H1 (cell line): ENCODE data around the gene MYL5. TPM values are rescaled to one million over a fixed set of nuclear protein-coding genes. Genes with fewer than 3 reads are reported as not detected.
A peak's percentile ranks its signal among the peaks of the same experiment; 100 is the strongest.

Source experiments
- CTCF ChIA-PET: fragments of 300-600 bp; sonication (Branson Sonifier 250); formaldehyde crosslinking; loops from one replicate; lab custom pipeline; 2021; ENCODE audit not compliant: partially characterized antibody; lab: Charles Lee
- POLR2A ChIA-PET: fragments of 300-600 bp; sonication (Branson Sonifier 250); formaldehyde crosslinking; loops from one replicate; lab custom pipeline; 2021; ENCODE audit warnings: inconsistent platforms; ENCODE audit not compliant: partially characterized antibody; lab: Charles Lee
- DNase-seq, 2 experiments: peaks; one replicate each; pipeline versions ENCODE4 v3.0.0 to v3.0.0-alpha.2; 2010 to 2022; ENCODE audit warnings: low spot score in 2 of 2, low read depth in 1 of 2, mixed read lengths in 1 of 2
- FAIRE-seq: peaks from 2 replicates; lab custom pipeline; 2011; peaks lifted over from hg19 to GRCh38; lab: Jason Lieb, UNC
- H2AFZ ChIP-seq: 2 replicates; pipeline ENCODE4 v1.8.1; 2012; ENCODE audit warnings: low read length, inconsistent platforms
- H2AK5ac ChIP-seq: 2 replicates; pipeline ENCODE4 v1.6.1; 2013; ENCODE audit warnings: low read depth, low read length
- H2BK120ac ChIP-seq: replicated peaks from 2 replicates; pipeline ENCODE3; 2013; ENCODE audit warnings: low read depth, low read length, inconsistent platforms
- H2BK12ac ChIP-seq: 2 replicates; pipeline ENCODE4 v1.6.1; 2013; ENCODE audit warnings: low read depth, low read length
- H2BK15ac ChIP-seq: 2 replicates; pipeline ENCODE4 v1.6.1; 2013; ENCODE audit warnings: low read length
- H2BK20ac ChIP-seq: 2 replicates; pipeline ENCODE4 v1.6.1; 2013; ENCODE audit warnings: low read length
- H2BK5ac ChIP-seq: 2 replicates; pipeline ENCODE4 v1.6.1; 2013; ENCODE audit warnings: low read depth, low read length
- H3K14ac ChIP-seq: 2 replicates; pipeline ENCODE4 v1.6.1; 2013; ENCODE audit warnings: inconsistent platforms; ENCODE audit not compliant: insufficient read length
- H3K18ac ChIP-seq: 2 replicates; pipeline ENCODE4 v1.6.1; 2013; ENCODE audit warnings: low read length; ENCODE audit errors: extremely low read depth
- H3K23ac ChIP-seq: 2 replicates; pipeline ENCODE4 v1.6.1; 2013; ENCODE audit warnings: inconsistent platforms; ENCODE audit not compliant: insufficient read length
- H3K23me2 ChIP-seq: 2 replicates; pipeline ENCODE4 v1.6.1; 2013; ENCODE audit warnings: low read depth, low read length
- H3K27ac ChIP-seq: 2 replicates; pipeline ENCODE4 v1.6.1; 2011; ENCODE audit warnings: low read depth, low read length, inconsistent platforms
- H3K27me3 ChIP-seq, 4 experiments: replicated peaks in 1 of 4; 1 replicate in 1 of 4; 2 replicates in 3 of 4; pipeline versions ENCODE4 v1.6.1 to v1.8.1; 2011 to 2013; ENCODE audit warnings: low read length in 3 of 4, mild to moderate bottlenecking in 3 of 4, inconsistent platforms in 2 of 4, mixed read lengths in 2 of 4, moderate library complexity in 1 of 4; ENCODE audit not compliant: control insufficient read depth in 3 of 4, insufficient read depth in 3 of 4; ENCODE audit errors: extremely low read depth in 1 of 4
- H3K36me3 ChIP-seq, 4 experiments: 2 replicates each; pipeline versions ENCODE4 v1.6.1 to v1.8.1; 2011 to 2013; ENCODE audit warnings: mild to moderate bottlenecking in 4 of 4, low read length in 3 of 4, moderate library complexity in 2 of 4, control low read depth in 1 of 4, inconsistent platforms in 1 of 4; ENCODE audit not compliant: insufficient read depth in 4 of 4, control insufficient read depth in 2 of 4
- H3K4ac ChIP-seq: replicated peaks from 2 replicates; pipeline ENCODE3; 2013; ENCODE audit warnings: low read length, low read depth, mixed read lengths, inconsistent platforms; ENCODE audit not compliant: insufficient read length
- H3K4me1 ChIP-seq, 4 experiments: replicated peaks in 1 of 4; 1 replicate in 1 of 4; 2 replicates in 3 of 4; pipeline versions ENCODE4 v1.6.1 to v1.8.1; 2011 to 2013; ENCODE audit warnings: low read length in 3 of 4, inconsistent platforms in 2 of 4, mixed read lengths in 1 of 4; ENCODE audit not compliant: insufficient read depth in 4 of 4, control insufficient read depth in 3 of 4
- H3K4me2 ChIP-seq, 2 experiments: 2 replicates each; pipeline versions ENCODE4 v1.6.1 to v1.8.1; 2011 to 2013; ENCODE audit warnings: low read depth in 2 of 2, low read length in 2 of 2, control low read depth in 1 of 2, inconsistent platforms in 1 of 2, mild to moderate bottlenecking in 1 of 2; ENCODE audit not compliant: insufficient read depth in 1 of 2
- H3K4me3 ChIP-seq, 4 experiments: fragments of 200-600, 300-600 bp in 1 of 4; sonication (generic), shearing (Covaris generic), sonication (Bioruptor Twin) in 1 of 4; 2 replicates each; pipeline versions ENCODE4 v1.5.1 to v1.8.1; 2011 to 2016; ENCODE audit warnings: low read length in 4 of 4, low read depth in 3 of 4, control low read depth in 2 of 4, inconsistent platforms in 2 of 4, mild to moderate bottlenecking in 2 of 4, mixed read lengths in 1 of 4, moderate library complexity in 1 of 4; ENCODE audit not compliant: insufficient read depth in 2 of 4; ENCODE audit errors: extremely low read depth in 1 of 4
- H3K56ac ChIP-seq: replicated peaks from 2 replicates; pipeline ENCODE3; 2013; ENCODE audit warnings: low read depth, mild to moderate bottlenecking, mixed read lengths, low read length, inconsistent platforms; ENCODE audit not compliant: insufficient read length
- H3K79me1 ChIP-seq: 2 replicates; pipeline ENCODE4 v1.6.1; 2013; ENCODE audit warnings: low read depth, low read length, control low read depth
- H3K79me2 ChIP-seq, 2 experiments: 2 replicates each; pipeline versions ENCODE4 v1.6.1 to v1.8.1; 2012 to 2013; ENCODE audit warnings: low read length in 2 of 2, mild to moderate bottlenecking in 2 of 2, inconsistent platforms in 1 of 2; ENCODE audit not compliant: insufficient read depth in 2 of 2, control insufficient read depth in 1 of 2
- H3K9ac ChIP-seq, 4 experiments: replicated peaks in 1 of 4; 1 replicate in 1 of 4; 2 replicates in 3 of 4; pipeline versions ENCODE4 v1.6.1 to v1.8.1; 2011 to 2013; ENCODE audit warnings: low read depth in 3 of 4, low read length in 3 of 4, control low read depth in 2 of 4, mild to moderate bottlenecking in 2 of 4, moderate library complexity in 2 of 4, inconsistent platforms in 1 of 4; ENCODE audit errors: extremely low read depth in 1 of 4
- H3K9me3 ChIP-seq, 2 experiments: 2 replicates each; pipeline versions ENCODE4 v1.6.1 to v1.8.1; 2012 to 2013; ENCODE audit warnings: mild to moderate bottlenecking in 2 of 2, moderate library complexity in 2 of 2, control low read depth in 1 of 2, inconsistent platforms in 1 of 2, low read depth in 1 of 2, low read length in 1 of 2, mixed read lengths in 1 of 2; ENCODE audit not compliant: insufficient read depth in 2 of 2
- H4K20me1 ChIP-seq, 2 experiments: replicated peaks in 1 of 2; 2 replicates each; pipeline versions ENCODE3 to v1.8.1; 2011 to 2013; ENCODE audit warnings: inconsistent platforms in 2 of 2, low read length in 2 of 2, mild to moderate bottlenecking in 1 of 2; ENCODE audit not compliant: insufficient read depth in 2 of 2, control insufficient read depth in 1 of 2
- H4K5ac ChIP-seq: 2 replicates; pipeline ENCODE4 v1.6.1; 2013; ENCODE audit warnings: low read length, low read depth, mixed read lengths, inconsistent platforms; ENCODE audit not compliant: insufficient read length
- H4K8ac ChIP-seq: 2 replicates; pipeline ENCODE4 v1.8.0; 2013; ENCODE audit warnings: mild to moderate bottlenecking, moderate library complexity, low read length, inconsistent platforms; ENCODE audit not compliant: insufficient read depth; ENCODE audit errors: extremely low read depth
- H4K91ac ChIP-seq: replicated peaks from 2 replicates; pipeline ENCODE3; 2013; ENCODE audit warnings: low read length, mixed read lengths, inconsistent platforms; ENCODE audit not compliant: insufficient read length
- ASH2L ChIP-seq: fragments of 200-600, 300-600 bp; sonication (generic); IDR thresholded peaks from one replicate; pipeline ENCODE4 v1.7.1; 2017; ENCODE audit warnings: low read length
- BRCA1 ChIP-seq: IDR thresholded peaks from 2 replicates; pipeline ENCODE4 v1.6.1; 2012; ENCODE audit warnings: low read depth, low read length, improper control_type of control experiment
- CBX5 ChIP-seq: fragments of 300-800, 300-1000 bp; sonication (generic); IDR thresholded peaks from 2 replicates; pipeline ENCODE4 v1.7.1; 2016; ENCODE audit warnings: antibody characterized with exemption, low read length, low read depth
- CHD1 ChIP-seq: IDR thresholded peaks from 2 replicates; pipeline ENCODE4 v1.6.1; 2012; ENCODE audit warnings: low read depth, low read length, improper control_type of control experiment
- CHD2 ChIP-seq: IDR thresholded peaks from 2 replicates; pipeline ENCODE4 v1.6.1; 2012; ENCODE audit warnings: low read length, improper control_type of control experiment
- CTBP2 ChIP-seq: IDR thresholded peaks from 2 replicates; pipeline ENCODE4 v1.7.0; 2011; ENCODE audit warnings: borderline replicate concordance, mild to moderate bottlenecking, moderate library complexity, mixed read lengths, low read length; ENCODE audit not compliant: insufficient read depth, insufficient read length
- HDAC6 ChIP-seq: IDR thresholded peaks from one replicate; pipeline ENCODE4 v1.7.1; 2012; ENCODE audit warnings: low read depth, mild to moderate bottlenecking, inconsistent platforms, low read length, moderate library complexity
- JUN ChIP-seq: IDR thresholded peaks from 2 replicates; pipeline ENCODE4 v1.6.1; 2011; ENCODE audit warnings: low read depth, mild to moderate bottlenecking, improper control_type of control experiment, low read length
- JUND ChIP-seq: IDR thresholded peaks from 2 replicates; pipeline ENCODE4 v1.6.1; 2011; ENCODE audit warnings: mild to moderate bottlenecking, improper control_type of control experiment, low read length
- NANOG ChIP-seq: IDR thresholded peaks from 2 replicates; pipeline ENCODE4 v1.6.1; 2011; ENCODE audit warnings: low read length, low read depth, mild to moderate bottlenecking, inconsistent platforms; ENCODE audit not compliant: insufficient read depth, poor library complexity, severe bottlenecking
- NRF1 ChIP-seq: IDR thresholded peaks from 2 replicates; pipeline ENCODE4 v1.6.1; 2011; ENCODE audit warnings: mild to moderate bottlenecking, low read depth, low read length, improper control_type of control experiment
- SP4 ChIP-seq: IDR thresholded peaks from 2 replicates; pipeline ENCODE4 v1.6.1; 2012; ENCODE audit warnings: low read length, inconsistent platforms
- SRF ChIP-seq: IDR thresholded peaks from 2 replicates; pipeline ENCODE4 v1.6.1; 2011; ENCODE audit warnings: mild to moderate bottlenecking, low read depth, low read length, moderate library complexity
- WGBS, 2 experiments: shearing (Covaris generic) in 1 of 2; methylation state at CpG; one replicate each; pipeline versions ENCODE4 v1.1.6 to v1.1.7; 2013 to 2015; ENCODE audit warnings: low lambda C conversion rate in 2 of 2, mixed read lengths in 2 of 2, inconsistent platforms in 1 of 2, low coverage in 1 of 2, missing lambda C conversion rate in 1 of 2; ENCODE audit not compliant: insufficient replicate concordance in 2 of 2, insufficient coverage in 1 of 2, insufficient read length in 1 of 2; ENCODE audit errors: extremely low coverage in 1 of 2, missing lambda C conversion rate in 1 of 2; 5-methylcytosine and 5-hydroxymethylcytosine counted together
- polyA plus RNA-seq, 7 experiments: library from polyadenylated mRNA; depleted of rRNA in 3 of 7; stranded (reverse) in 5 of 7; unstranded in 2 of 7; fragments of >200 nt in 5 of 7; fragments of 200-250 nt in 2 of 7; gene quantifications; 1 replicate in 5 of 7; 2 replicates in 1 of 7; 4 replicates in 1 of 7; pipeline versions ENCODE4 v1.2.1 to v1.2.3, GENCODE V29; 2011 to 2013; ENCODE audit warnings: missing spikeins in 2 of 7, mixed read lengths in 2 of 7
- total RNA-seq: library from RNA; stranded (reverse); fragmentation: NEBNext Ultra II Directional; extraction: Animal tissue kit (Norgen Biotek cat#: 25700); gene quantifications from 2 replicates; pipeline ENCODE4 v1.2.1, GENCODE V29; 2021
- TF ChIP-seq, protein P1 (sequence below): IDR thresholded peaks from 2 replicates; pipeline ENCODE4 v1.6.1; 2011; ENCODE audit warnings: low read depth, mild to moderate bottlenecking, low read length; ENCODE audit not compliant: insufficient read depth

Gene MYL5
- total and polyA plus RNA-seq, 2 of the 8 experiments (the other 6 are each of a cell fraction or from before 2014, with no cell fraction given), result 5.7 to 6.8 TPM

GRCh38 chr4:634599-634985 is 39.8 kb upstream of the MYL5 start:
- no peaks in the 10 kb centered on the region for H3K79me1 ChIP-seq
- peak overlapping the region; percentile 51; the same call in 1 of the 2 replicates for H4K8ac ChIP-seq
- POLR2A ChIA-PET, result no interaction called here
- no peaks in the 10 kb centered on the region for H3K4me1 ChIP-seq
- no peak overlapping the region for H3K23ac ChIP-seq
- H2BK20ac ChIP-seq, result no peak overlapping the region
- no peaks in the 10 kb centered on the region for H3K23me2 ChIP-seq
- no peak overlapping the region for H2AK5ac ChIP-seq
- H4K20me1 ChIP-seq, result peaks cover 0 to 2% of the 10 kb centered on the region in 2 experiments
- H2BK15ac ChIP-seq, result no peak overlapping the region
- H2BK12ac ChIP-seq, result no peak overlapping the region
- H3K56ac ChIP-seq, result no peak overlapping the region
- H2AFZ ChIP-seq, result no peak overlapping the region
- H3K27ac ChIP-seq, result no peak overlapping the region
- no peaks in the 10 kb centered on the region for H3K79me2 ChIP-seq
- H3K4me2 ChIP-seq, result no peak overlapping the region
- WGBS, 2 experiments, result 89% methylated on average over 22 of the region's 23 CpGs; no CpG with 5 or more reads in 1 of the 2 experiments
- DNase-seq (no peak), FAIRE-seq (no peak)
- H3K9me3 ChIP-seq, result peaks cover 10 to 11% of the 10 kb centered on the region in 2 experiments; a peak in 3 of 4 replicates
- H4K5ac ChIP-seq, result no peak overlapping the region
- CTCF ChIA-PET, result interaction anchor here (0.8 to 1.1 kb wide), 4 partner anchors 25 to 95 kb away, joined by 3 to 4 read pairs (median 3); no protein-coding TSS in a partner anchor
- H3K27me3 ChIP-seq, result no peaks in the 10 kb centered on the region; a peak in 1 of 7 replicates
- no peak overlapping the region for H3K9ac ChIP-seq
- no peaks in the 10 kb centered on the region for H3K36me3 ChIP-seq
- no peak overlapping the region for H2BK5ac ChIP-seq
- no peak overlapping the region for H3K4me3 ChIP-seq
- H2BK120ac ChIP-seq, result no peak overlapping the region
- no peak overlapping the region for H4K91ac ChIP-seq
- no peak overlapping the region for H3K14ac ChIP-seq
- no peak overlapping the region for H3K18ac ChIP-seq
- H3K4ac ChIP-seq, result no peak overlapping the region
- TF ChIP-seq CHD2 (no peak), NANOG (no peak), CHD1 (no peak), JUN (no peak), SP4 (no peak), NRF1 (no peak), HDAC6 (no peak), JUND (no peak), CBX5 (no peak), ASH2L (no peak), SRF (no peak), CTBP2 (no peak), BRCA1 (no peak)
- TF ChIP-seq, protein P1, sequence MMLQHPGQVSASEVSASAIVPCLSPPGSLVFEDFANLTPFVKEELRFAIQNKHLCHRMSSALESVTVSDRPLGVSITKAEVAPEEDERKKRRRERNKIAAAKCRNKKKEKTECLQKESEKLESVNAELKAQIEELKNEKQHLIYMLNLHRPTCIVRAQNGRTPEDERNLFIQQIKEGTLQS, result no peak
